Measurements from ENCODE around the gene H1-8.

Gene H1-8

GRCh38 chr3:129600348-129600747 is 57.4 kb downstream of the H1-8 start:
- DNase-seq (ENCODE audit: low read depth): no peak
- TF ChIP-seq CTCF (conservative IDR thresholded peaks at IDR 0.05; ENCODE audit: control insufficient read depth, insufficient read depth, low read depth, low read length): no peak
- H3K4me3 ChIP-seq (ENCODE audit: control insufficient read depth, low read depth, low read length): no peak overlapping the region
